OCI-LY7 (cell line): ENCODE results near the gene NLRP8. TPM values are rescaled to one million over a fixed set of nuclear protein-coding genes. Genes with fewer than 3 reads are reported as not detected.

Experiments used
- BruUV-seq: library from RNA; stranded (reverse); fragments of 400-500 nt; replicated peaks from 2 replicates; lab custom pipeline; 2021; lab: Mats Ljungman, UMichigan
- CTCF ChIA-PET: fragments of 300-600 bp; sonication (Branson Sonifier 250); formaldehyde crosslinking; loops from one replicate; lab custom pipeline; 2022; ENCODE audit warnings: antibody characterized with exemption; ENCODE audit not compliant: unreplicated experiment; lab: Charles Lee
- POLR2A ChIA-PET: fragments of 300-600 bp; sonication (Branson Sonifier 250); formaldehyde crosslinking; loops from one replicate; lab custom pipeline; 2022; ENCODE audit warnings: antibody characterized with exemption; lab: Charles Lee
- DNase-seq: peaks from one replicate; pipeline ENCODE4 v3.0.0-alpha.2; 2015; ENCODE audit warnings: low spot score
- H2AFZ ChIP-seq: fragments of 200-600 bp; sonication (generic), shearing (Covaris generic); 2 replicates; pipeline ENCODE4 v1.6.1; 2014; ENCODE audit warnings: mild to moderate bottlenecking, antibody characterized with exemption, low read length, moderate library complexity
- H3K27ac ChIP-seq: fragments of 200-600 bp; sonication (generic); 2 replicates; pipeline ENCODE4 v1.5.1; 2014; ENCODE audit warnings: mixed run types, low read depth, mild to moderate bottlenecking, moderate library complexity, low read length, inconsistent platforms; ENCODE audit not compliant: poor library complexity, severe bottlenecking
- H3K36me3 ChIP-seq: fragments of 200-600 bp; sonication (generic); 2 replicates; pipeline ENCODE4 v1.6.1; 2014; ENCODE audit warnings: mild to moderate bottlenecking, antibody characterized with exemption, low read length, moderate library complexity, mixed read lengths; ENCODE audit not compliant: insufficient read depth
- H3K4me1 ChIP-seq: fragments of 200-600 bp; sonication (generic); 2 replicates; pipeline ENCODE4 v1.5.1; 2014; ENCODE audit warnings: mild to moderate bottlenecking, low read length; ENCODE audit not compliant: insufficient read depth, poor library complexity, severe bottlenecking
- H3K4me2 ChIP-seq: fragments of 200-600 bp; sonication (generic); 2 replicates; pipeline ENCODE4 v1.6.1; 2014; ENCODE audit warnings: mild to moderate bottlenecking, low read length
- H3K4me3 ChIP-seq: fragments of 200-600 bp; sonication (generic); 2 replicates; pipeline ENCODE4 v1.5.1; 2014; ENCODE audit warnings: mild to moderate bottlenecking, low read depth, low read length; ENCODE audit not compliant: poor library complexity, severe bottlenecking
- H3K79me2 ChIP-seq: fragments of 200-600 bp; sonication (generic); 2 replicates; pipeline ENCODE4 v1.6.1; 2016; ENCODE audit warnings: low read depth, mild to moderate bottlenecking, low read length, moderate library complexity, mixed read lengths; ENCODE audit not compliant: insufficient read depth
- H3K9me2 ChIP-seq: fragments of 200-600 bp; sonication (generic); 2 replicates; pipeline ENCODE4 v1.6.1; 2016; ENCODE audit warnings: mild to moderate bottlenecking, low read length, mixed read lengths; ENCODE audit not compliant: insufficient read depth
- H3K9me3 ChIP-seq: fragments of 200-600 bp; sonication (generic); 2 replicates; pipeline ENCODE4 v1.6.1; 2014; ENCODE audit warnings: mild to moderate bottlenecking, mixed run types, low read length, mixed read lengths
- H4K20me1 ChIP-seq: fragments of 200-600 bp; sonication (generic); 2 replicates; pipeline ENCODE4 v1.6.1; 2014; ENCODE audit warnings: mild to moderate bottlenecking, antibody characterized with exemption, low read length, moderate library complexity, mixed read lengths; ENCODE audit not compliant: insufficient read depth
- CTCF ChIP-seq: fragments of 200-600 bp; sonication (generic); conservative IDR thresholded peaks from 2 replicates; pipeline ENCODE4 v1.5.1; 2014; ENCODE audit warnings: mild to moderate bottlenecking, antibody characterized with exemption, low read length, moderate library complexity, mixed read lengths
- EZH2phosphoT487 ChIP-seq: fragments of 200-600 bp; sonication (generic); IDR thresholded peaks from 2 replicates; pipeline ENCODE4 v1.6.1; 2018; ENCODE audit warnings: low read depth, borderline replicate concordance, mild to moderate bottlenecking, mixed run types, antibody characterized with exemption, low read length, moderate library complexity, mixed read lengths
- intact Hi-C: fragments of 100-400 bp; cut with micrococcal nuclease; formaldehyde crosslinking; loops from one replicate; pipeline ENCODE4 v1.10.0; 2022; ENCODE audit not compliant: unreplicated experiment
- total RNA-seq, 2 experiments: library from RNA; depleted of rRNA in 1 of 2; stranded (reverse); fragments of >200 nt in 1 of 2; shearing (Covaris generic) in 1 of 2; gene quantifications; 2 replicates each; pipeline ENCODE4 v1.2.3, GENCODE V29; 2014 to 2022

Gene NLRP8
- total RNA-seq, 2 experiments from 2014 or later: not detected

GRCh38 chr19:55902080-55902751, 45.4 kb upstream of the NLRP8 start:
- Histone ChIP-seq H3K4me1 (no peaks in the 10 kb centered on the region), H3K79me2 (no peaks in the 10 kb centered on the region), H3K9me3 (no peaks in the 10 kb centered on the region), H3K36me3 (no peaks in the 10 kb centered on the region), H3K4me2 (no peak overlapping the region), H3K27ac (no peak overlapping the region), H3K4me3 (no peak overlapping the region), H4K20me1 (no peaks in the 10 kb centered on the region), H3K9me2 (no peaks in the 10 kb centered on the region), H2AFZ (no peak overlapping the region)
- intact Hi-C loops: no loop called here
- no TSS peak for BruUV-seq
- ChIA-PET CTCF (interaction anchor here (0.6 kb wide), 1 partner anchor 75 kb away, joined by 3 read pairs; no protein-coding TSS in a partner anchor), POLR2A (no interaction called here)
- no peak for TF ChIP-seq EZH2phosphoT487
- TF ChIP-seq CTCF: no peak
- no peak for DNase-seq

GRCh38 chr19:55907286-55907685, 40.3 kb upstream of the NLRP8 start:
- Histone ChIP-seq H2AFZ (no peak overlapping the region), H4K20me1 (no peaks in the 10 kb centered on the region), H3K9me2 (no peaks in the 10 kb centered on the region), H3K4me2 (no peak overlapping the region), H3K4me1 (no peaks in the 10 kb centered on the region), H3K79me2 (no peaks in the 10 kb centered on the region), H3K36me3 (no peaks in the 10 kb centered on the region), H3K9me3 (no peaks in the 10 kb centered on the region), H3K27ac (no peak overlapping the region), H3K4me3 (no peak overlapping the region)
- intact Hi-C loops: no loop called here
- no peak for DNase-seq
- TF ChIP-seq CTCF (no peak), EZH2phosphoT487 (no peak)
- no TSS peak for BruUV-seq
- CTCF ChIA-PET: no interaction called here
- POLR2A ChIA-PET: no interaction called here

- Histone ChIP-seq H3K9me2 (no peaks in the 10 kb centered on the region), H3K4me1 (no peaks in the 10 kb centered on the region), H4K20me1 (no peaks in the 10 kb centered on the region), H3K4me2 (no peak overlapping the region), H3K27ac (no peak overlapping the region), H3K36me3 (no peaks in the 10 kb centered on the region), H3K4me3 (no peak overlapping the region), H3K9me3 (no peaks in the 10 kb centered on the region), H3K79me2 (no peaks in the 10 kb centered on the region), H2AFZ (no peak overlapping the region)
- TF ChIP-seq CTCF: no peak
- TF ChIP-seq EZH2phosphoT487: no peak
- no TSS peak for BruUV-seq
- POLR2A ChIA-PET: interaction anchor here (0.6 kb wide), 1 partner anchor 127 kb away, joined by 5 read pairs; no protein-coding TSS in a partner anchor
- intact Hi-C loops: no loop called here
- CTCF ChIA-PET: no interaction called here
- DNase-seq: no peak
Observed at GRCh38 chr19:55907746-55908145, 39.9 kb upstream of the NLRP8 start.
